Left lung (tissue), 10 donors: ENCODE data around the gene TRAPPC5. TPM values are rescaled to one million over a fixed set of nuclear protein-coding genes. Genes with fewer than 3 reads are reported as not detected.

Source experiments
- ATAC-seq: fragments of 200-7000 bp; cut with Tn5 transposase; one replicate; pipeline ENCODE4 v1.9.1; 2020; ENCODE audit warnings: moderate library complexity
- DNase-seq, 4 donors: peaks; one replicate each; pipeline ENCODE4 v3.0.0-alpha.2; 2013 to 2020
- H3K27ac ChIP-seq, 2 donors: fragments of 200-600 bp; sonication (generic) in 1 of 2; one replicate each; pipeline versions ENCODE4 v1.5.0 to v1.8.0; 2020 to 2021
- H3K27me3 ChIP-seq, 2 donors: fragments of 200-600 bp; sonication (generic) in 1 of 2; one replicate each; pipeline versions ENCODE4 v1.5.0 to v1.8.0; 2020 to 2021
- H3K36me3 ChIP-seq, 2 donors: fragments of 200-600 bp; sonication (generic) in 1 of 2; one replicate each; pipeline versions ENCODE4 v1.5.0 to v1.8.0; 2020 to 2021
- H3K4me1 ChIP-seq, 2 donors: fragments of 200-600 bp; one replicate each; pipeline ENCODE4 v1.8.0; 2021
- H3K4me3 ChIP-seq, 2 donors: fragments of 200-600 bp; sonication (generic) in 1 of 2; one replicate each; pipeline versions ENCODE4 v1.5.0 to v1.8.0; 2020 to 2021; ENCODE audit warnings: mild to moderate bottlenecking in 1 of 2
- H3K9me3 ChIP-seq, 2 donors: fragments of 200-600 bp; sonication (generic) in 1 of 2; one replicate each; pipeline versions ENCODE4 v1.5.0 to v1.8.0; 2020 to 2021
- intact Hi-C, 2 donors: fragments of 100-400 bp; cut with DNase I; formaldehyde crosslinking; loops; one replicate each; pipeline versions ENCODE4 v1.11.2 to v1.14.2; 2022
- polyA plus RNA-seq, 6 donors: library from polyadenylated mRNA; unstranded; fragments of 120-200 nt; gene quantifications; one replicate each; pipeline ENCODE4 v1.2.1, GENCODE V29; 2013; ENCODE audit not compliant: insufficient read length in 6 of 6
- total RNA-seq, 2 donors: library from RNA; stranded (reverse); fragmentation: NEBNext Ultra II Directional; extraction: Animal tissue kit (Norgen Biotek cat#: 25700); gene quantifications; one replicate each; pipeline ENCODE4 v1.2.1, GENCODE V29; 2021
- TF ChIP-seq, protein P1 (sequence below), 2 donors: fragments of 200-600 bp; sonication (generic) in 1 of 2; IDR thresholded peaks; one replicate each; pipeline versions ENCODE4 v1.5.0 to v1.8.0; 2021; ENCODE audit warnings: antibody characterized with exemption in 2 of 2
- donor health status: DM: no; HTN: yes; CAD: no.
- donor health status: DM: no; HTN: no; CAD: no.

Gene TRAPPC5
- total and polyA plus RNA-seq, 8 donors, result 25.7 to 106 (median 42.8) TPM

DNA sequence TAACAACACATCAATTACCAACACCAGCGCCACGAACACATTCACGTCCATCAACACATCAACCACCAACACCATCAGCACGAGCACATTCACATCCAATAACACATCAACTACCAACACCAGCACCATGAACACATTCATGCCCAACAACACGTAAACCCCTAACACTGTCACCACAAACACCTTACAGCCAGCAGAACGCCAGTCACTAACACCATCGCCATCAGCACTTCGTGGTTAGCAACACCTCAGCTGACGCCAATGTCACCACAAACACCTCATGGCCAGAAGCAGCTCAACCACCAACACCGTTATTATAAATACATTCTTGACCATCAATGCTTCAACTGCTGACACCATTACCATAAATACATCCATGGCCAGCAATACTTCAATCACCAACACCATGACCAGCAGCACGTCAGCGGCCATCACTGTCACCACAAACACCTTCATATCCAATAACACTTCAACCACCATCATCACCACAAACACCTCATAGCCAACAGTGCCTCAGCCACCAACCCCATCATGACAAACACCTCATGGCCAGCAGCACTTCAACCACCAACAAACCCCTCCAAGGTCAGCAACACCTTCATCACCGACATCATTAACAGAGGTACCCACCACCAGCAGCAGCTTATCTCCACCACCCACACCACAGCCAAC, 11.9 kb downstream of the TRAPPC5 start:
- TF ChIP-seq, protein P1, sequence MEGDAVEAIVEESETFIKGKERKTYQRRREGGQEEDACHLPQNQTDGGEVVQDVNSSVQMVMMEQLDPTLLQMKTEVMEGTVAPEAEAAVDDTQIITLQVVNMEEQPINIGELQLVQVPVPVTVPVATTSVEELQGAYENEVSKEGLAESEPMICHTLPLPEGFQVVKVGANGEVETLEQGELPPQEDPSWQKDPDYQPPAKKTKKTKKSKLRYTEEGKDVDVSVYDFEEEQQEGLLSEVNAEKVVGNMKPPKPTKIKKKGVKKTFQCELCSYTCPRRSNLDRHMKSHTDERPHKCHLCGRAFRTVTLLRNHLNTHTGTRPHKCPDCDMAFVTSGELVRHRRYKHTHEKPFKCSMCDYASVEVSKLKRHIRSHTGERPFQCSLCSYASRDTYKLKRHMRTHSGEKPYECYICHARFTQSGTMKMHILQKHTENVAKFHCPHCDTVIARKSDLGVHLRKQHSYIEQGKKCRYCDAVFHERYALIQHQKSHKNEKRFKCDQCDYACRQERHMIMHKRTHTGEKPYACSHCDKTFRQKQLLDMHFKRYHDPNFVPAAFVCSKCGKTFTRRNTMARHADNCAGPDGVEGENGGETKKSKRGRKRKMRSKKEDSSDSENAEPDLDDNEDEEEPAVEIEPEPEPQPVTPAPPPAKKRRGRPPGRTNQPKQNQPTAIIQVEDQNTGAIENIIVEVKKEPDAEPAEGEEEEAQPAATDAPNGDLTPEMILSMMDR (IDR thresholded peaks at IDR 0.05), result no peak
- intact Hi-C loops, result no loop called here
- Histone ChIP-seq H3K9me3 (no peaks in the 10 kb centered on the region), H3K27me3 (peaks cover 0 to 40% of the 10 kb centered on the region in 2 donors), H3K4me3 (no peak overlapping the region), H3K36me3 (no peaks in the 10 kb centered on the region), H3K27ac (no peak overlapping the region), H3K4me1 (no peaks in the 10 kb centered on the region)
- ATAC-seq, result no peak
- no peak for DNase-seq

DNA sequence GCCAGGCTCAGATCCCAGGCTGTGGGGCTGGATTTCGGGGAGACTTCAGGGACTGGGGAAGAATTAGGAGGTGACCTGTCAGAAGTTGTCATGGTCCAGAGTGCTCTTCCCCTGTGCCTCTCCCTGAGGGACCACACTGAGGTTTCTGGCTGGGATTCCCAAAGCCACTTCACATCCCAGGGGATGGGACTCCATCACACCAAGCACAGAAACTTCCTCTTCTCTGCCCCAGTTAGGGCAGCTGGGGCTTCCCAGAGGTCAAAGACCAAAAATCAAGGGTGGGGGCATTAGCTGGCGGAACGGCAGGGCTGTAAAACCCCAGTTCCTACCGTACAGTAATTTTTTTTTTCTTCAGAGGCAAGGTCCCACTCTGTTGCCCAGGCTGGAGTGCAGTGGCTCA, 13.9 kb downstream of the TRAPPC5 start:
- Histone ChIP-seq H3K9me3 (no peaks in the 10 kb centered on the region), H3K4me1 (peaks cover 0 to 6% of the 10 kb centered on the region in 2 donors), H3K27me3 (peaks cover 0 to 52% of the 10 kb centered on the region in 2 donors), H3K27ac (no peak overlapping the region), H3K4me3 (no peak overlapping the region), H3K36me3 (no peaks in the 10 kb centered on the region)
- TF ChIP-seq, protein P1 (IDR thresholded peaks at IDR 0.05), result no peak
- ATAC-seq, result no peak
- intact Hi-C loops, result no loop called here
- no peak for DNase-seq

DNA sequence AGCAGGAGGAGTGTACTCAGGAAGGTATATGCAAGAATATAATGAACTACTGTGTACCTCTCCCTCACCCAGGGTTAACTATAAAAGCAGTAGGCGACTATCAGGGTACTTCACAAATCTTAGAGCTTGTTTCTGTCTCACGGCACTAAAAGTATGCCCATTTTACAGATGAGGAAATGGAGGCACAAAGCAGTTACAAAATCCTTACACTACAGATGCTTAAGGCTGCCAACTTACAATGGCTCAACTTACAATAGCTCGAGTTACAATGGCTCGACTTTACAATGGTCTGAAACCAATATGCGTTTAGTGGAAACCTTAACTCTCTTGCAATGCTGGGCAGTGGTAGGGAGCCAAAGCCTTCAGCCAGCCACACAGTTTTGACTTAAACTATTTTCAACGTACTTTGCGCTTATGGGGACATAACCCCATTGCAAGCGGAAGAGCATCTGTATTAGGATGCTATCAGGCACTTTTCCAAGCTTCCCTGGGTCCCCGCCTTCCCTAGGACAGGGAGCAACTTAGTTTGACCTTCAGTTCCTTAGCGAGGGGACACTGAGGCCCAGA, 17.2 kb downstream of the TRAPPC5 start:
- no peak overlapping the region for H3K4me3 ChIP-seq
- peaks cover 0 to 44% of the 10 kb centered on the region in 2 donors for H3K27me3 ChIP-seq
- H3K36me3 ChIP-seq, result no peaks in the 10 kb centered on the region
- intact Hi-C loops, result no loop called here
- H3K4me1 ChIP-seq, result peaks cover 0 to 8% of the 10 kb centered on the region in 2 donors
- no peak for ATAC-seq
- no peaks in the 10 kb centered on the region for H3K9me3 ChIP-seq
- DNase-seq, result no peak
- no peak overlapping the region for H3K27ac ChIP-seq
- TF ChIP-seq, protein P1 (IDR thresholded peaks at IDR 0.05), result no peak

DNA sequence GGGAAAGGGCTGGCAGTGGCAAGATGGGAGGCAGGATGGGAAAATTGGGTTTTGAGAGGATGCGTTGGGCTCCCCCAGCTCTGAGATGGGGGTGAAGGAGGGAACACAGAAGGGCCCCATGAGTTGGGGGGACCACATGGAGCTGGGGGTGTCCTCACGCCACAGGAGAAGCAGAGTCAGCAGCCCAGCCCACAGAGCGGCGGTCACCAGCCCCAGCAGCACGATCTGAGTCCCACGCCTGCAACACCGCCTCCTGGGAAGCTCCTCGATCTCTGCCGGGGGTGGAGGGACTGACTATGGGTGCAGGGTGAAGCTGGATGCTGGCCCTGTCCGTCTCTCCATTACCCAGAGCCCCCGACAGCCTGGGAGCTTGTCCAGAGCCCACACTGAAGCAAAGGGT, 17.9 kb downstream of the TRAPPC5 start:
- ATAC-seq (no peak), DNase-seq (no peak)
- no peak overlapping the region for H3K27ac ChIP-seq
- intact Hi-C loops, result no loop called here
- H3K36me3 ChIP-seq, result no peaks in the 10 kb centered on the region
- no peak overlapping the region for H3K4me3 ChIP-seq
- H3K9me3 ChIP-seq, result no peaks in the 10 kb centered on the region
- peaks cover 0 to 44% of the 10 kb centered on the region in 2 donors for H3K27me3 ChIP-seq
- peaks cover 0 to 8% of the 10 kb centered on the region in 2 donors for H3K4me1 ChIP-seq
- TF ChIP-seq, protein P1 (IDR thresholded peaks at IDR 0.05), result no peak

DNA sequence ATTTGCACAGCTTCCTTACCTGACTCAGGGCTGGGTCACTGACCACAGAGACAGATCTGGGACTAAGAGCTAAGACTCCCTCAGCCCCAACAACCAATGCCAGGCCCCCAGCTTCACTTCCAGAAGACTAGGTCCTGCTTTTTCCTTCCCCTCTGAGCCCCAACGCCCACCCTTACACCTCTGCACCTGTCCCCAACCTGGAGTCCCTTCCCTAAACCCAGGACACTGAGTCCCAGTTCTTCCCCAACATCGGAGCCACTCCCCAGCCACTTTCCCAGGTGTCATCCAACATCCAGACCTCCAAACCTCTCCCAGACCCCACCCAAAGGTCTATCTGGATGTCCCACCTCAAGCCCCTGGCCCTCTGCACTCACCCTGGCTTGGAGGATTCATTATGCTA, 18.4 kb downstream of the TRAPPC5 start:
- TF ChIP-seq, protein P1 (IDR thresholded peaks at IDR 0.05), result no peak

More for the DNA sequence above, 18.4 kb downstream of the TRAPPC5 start:
- no peak for ATAC-seq
- peaks cover 0 to 8% of the 10 kb centered on the region in 2 donors for H3K4me1 ChIP-seq
- peaks cover 0 to 44% of the 10 kb centered on the region in 2 donors for H3K27me3 ChIP-seq
- no peak overlapping the region for H3K27ac ChIP-seq
- no peak for DNase-seq
- no peaks in the 10 kb centered on the region for H3K36me3 ChIP-seq
- intact Hi-C loops, result no loop called here
- no peaks in the 10 kb centered on the region for H3K9me3 ChIP-seq
- no peak overlapping the region for H3K4me3 ChIP-seq
